HepG2 (cell line): Measurements from ENCODE around the gene FNDC3B. TPM values are rescaled to one million over a fixed set of nuclear protein-coding genes. Genes with fewer than 3 reads are reported as not detected.

Source experiments
- ATAC-seq: fragments of 200-7000 bp; cut with Tn5 transposase; 3 replicates; pipeline ENCODE4 v1.9.1; 2020; ENCODE audit warnings: mild to moderate bottlenecking, moderate library complexity
- BruUV-seq: library from RNA; stranded (reverse); fragments of 400-500 nt; replicated peaks from 2 replicates; lab custom pipeline; 2021; lab: Mats Ljungman, UMichigan
- CTCF ChIA-PET: fragments of 300-600 bp; formaldehyde crosslinking; extraction: SDS; loops from one replicate; lab custom pipeline; 2021; ENCODE audit warnings: low total read pairs, inconsistent platforms, low intra/inter-chr PET ratio; lab: Yijun Ruan, JAX
- POLR2A ChIA-PET: fragments of 350-600 bp; sonication (Branson Sonifier 250); formaldehyde crosslinking; loops from one replicate; lab custom pipeline; 2020; ENCODE audit warnings: antibody characterized with exemption, inconsistent platforms; lab: Yijun Ruan, JAX
- DNase-seq: peaks from one replicate; pipeline ENCODE4 v3.0.0-alpha.2; 2015; ENCODE audit warnings: low spot score
- FAIRE-seq: peaks from 3 replicates; lab custom pipeline; 2011; peaks lifted over from hg19 to GRCh38; lab: Jason Lieb, UNC
- H2AFZ ChIP-seq: one replicate; pipeline ENCODE4 v1.6.1; 2011; ENCODE audit warnings: low read length, inconsistent platforms
- H3K27ac ChIP-seq: fragments of 300-600 bp; 3 replicates; pipeline ENCODE4 v1.8.0; 2011; ENCODE audit warnings: mixed run types, mild to moderate bottlenecking, mixed read lengths, low read length, inconsistent platforms; ENCODE audit not compliant: insufficient read depth; ENCODE audit errors: extremely low read length
- H3K27me3 ChIP-seq, 2 experiments: fragments of 200-600 bp in 1 of 2; 2 replicates in 1 of 2; 3 replicates in 1 of 2; pipeline versions ENCODE4 v1.6.0 to v1.8.0; 2011; ENCODE audit warnings: low read length in 2 of 2, mild to moderate bottlenecking in 2 of 2, moderate library complexity in 2 of 2, inconsistent platforms in 1 of 2; ENCODE audit not compliant: insufficient read depth in 2 of 2, control insufficient read depth in 1 of 2
- H3K36me3 ChIP-seq, 2 experiments: fragments of 200-600 bp in 1 of 2; replicated peaks in 1 of 2; 2 replicates in 1 of 2; 3 replicates in 1 of 2; pipeline versions ENCODE4 v1.5.1 to v1.8.0; 2011; ENCODE audit warnings: low read length in 2 of 2, inconsistent platforms in 1 of 2; ENCODE audit not compliant: insufficient read depth in 2 of 2, control insufficient read depth in 1 of 2
- H3K4me1 ChIP-seq: 2 replicates; pipeline ENCODE4 v1.5.1; 2012; ENCODE audit warnings: low read length, inconsistent platforms; ENCODE audit not compliant: insufficient read depth
- H3K4me2 ChIP-seq: 2 replicates; pipeline ENCODE4 v1.6.0; 2011; ENCODE audit warnings: low read depth, low read length, inconsistent platforms
- H3K4me3 ChIP-seq, 3 experiments: fragments of 200-600 bp in 1 of 3; sonication (generic), shearing (Covaris generic) in 1 of 3; replicated peaks in 1 of 3; 2 replicates each; pipeline ENCODE4 v1.5.1; 2011 to 2016; ENCODE audit warnings: low read length in 3 of 3, inconsistent platforms in 2 of 3, low read depth in 2 of 3, mild to moderate bottlenecking in 2 of 3, control low read depth in 1 of 3, mixed read lengths in 1 of 3; ENCODE audit not compliant: insufficient read depth in 1 of 3
- H3K79me2 ChIP-seq: one replicate; pipeline ENCODE4 v1.6.1; 2011; ENCODE audit warnings: low read length, inconsistent platforms; ENCODE audit not compliant: insufficient read depth
- H3K9ac ChIP-seq: 2 replicates; pipeline ENCODE4 v1.6.0; 2011; ENCODE audit warnings: mild to moderate bottlenecking, low read depth, low read length, inconsistent platforms; ENCODE audit not compliant: insufficient read depth
- H3K9me3 ChIP-seq: 2 replicates; pipeline ENCODE4 v1.5.1; 2012; ENCODE audit warnings: mild to moderate bottlenecking, low read length
- H4K20me1 ChIP-seq: 2 replicates; pipeline ENCODE4 v1.6.0; 2011; ENCODE audit warnings: inconsistent platforms, mild to moderate bottlenecking, low read length, moderate library complexity; ENCODE audit not compliant: insufficient read depth
- BCL6 ChIP-seq: IDR thresholded peaks from 2 replicates; pipeline ENCODE4 v1.6.1; 2016; ENCODE audit warnings: missing genetic modification reagents, missing compliant biosample characterization
- CCAR2 ChIP-seq: fragments of 200-400 bp; formaldehyde crosslinking; optimal IDR thresholded peaks from 2 replicates; pipeline ENCODE3; 2018; ENCODE audit warnings: low read depth, mild to moderate bottlenecking, low read length, moderate library complexity
- HNRNPK ChIP-seq: fragments of 200-400 bp; formaldehyde crosslinking; IDR thresholded peaks from 2 replicates; pipeline ENCODE4 v1.6.1; 2018; ENCODE audit warnings: low read length, low read depth, moderate library complexity, mild to moderate bottlenecking; ENCODE audit not compliant: poor library complexity, severe bottlenecking
- MAFF ChIP-seq: IDR thresholded peaks from 2 replicates; pipeline ENCODE4 v1.6.1; 2011; ENCODE audit warnings: low read depth, low read length, improper control_type of control experiment
- MAFK ChIP-seq, 2 experiments: IDR thresholded peaks in 1 of 2; conservative IDR thresholded peaks in 1 of 2; 2 replicates each; pipeline ENCODE4 v1.6.1; 2011; ENCODE audit warnings: improper control_type of control experiment in 2 of 2, low read length in 2 of 2
- RBM22 ChIP-seq: fragments of 200-400 bp; formaldehyde crosslinking; optimal IDR thresholded peaks from 2 replicates; pipeline ENCODE3; 2017; ENCODE audit warnings: mild to moderate bottlenecking, low read length, moderate library complexity
- SNAPC2 ChIP-seq: sonication (generic); formaldehyde crosslinking; IDR thresholded peaks from 2 replicates; pipeline ENCODE4 v1.8.1; 2022; ENCODE audit warnings: mild to moderate bottlenecking, missing genetic modification reagents
- ZNF136 ChIP-seq: sonication (generic); formaldehyde crosslinking; IDR thresholded peaks from 2 replicates; pipeline ENCODE4 v1.8.1; 2022; ENCODE audit warnings: low read depth, mild to moderate bottlenecking, moderate library complexity, missing genetic modification reagents
- WGBS: methylation state at CpG from one replicate; pipeline ENCODE4 v1.1.6; 2017; ENCODE audit warnings: low lambda C conversion rate; 5-methylcytosine and 5-hydroxymethylcytosine counted together
- in situ Hi-C: cut with HindIII; loops from 2 replicates; pipeline ENCODE4 v1.10.0; 2017; ENCODE audit warnings: low pct_unique_long_range_greater_than_20kb; ENCODE audit not compliant: extremely low pct_ligation_motif_present
- intact Hi-C: fragments of 100-400 bp; cut with micrococcal nuclease; formaldehyde crosslinking; loops from one replicate; pipeline ENCODE4 v1.10.0; 2022; ENCODE audit not compliant: unreplicated experiment
- polyA plus RNA-seq, 8 experiments: library from polyadenylated mRNA; depleted of rRNA in 3 of 8; stranded (reverse) in 7 of 8; unstranded in 1 of 8; fragments of >200 nt; fragmentation: Illumina TruSeq in 4 of 8; extraction: Trizol in 4 of 8; gene quantifications; 2 replicates each; pipeline versions ENCODE4 v1.2.1 to v1.2.3, GENCODE V29; 2011 to 2016; ENCODE audit warnings: low read depth in 4 of 8, missing spikeins in 1 of 8, mixed read lengths in 1 of 8; ENCODE audit not compliant: insufficient read depth in 1 of 8
- total RNA-seq, 5 experiments: library from RNA; depleted of rRNA; stranded (reverse); fragments of >200 nt; fragmentation: Illumina TruSeq; extraction: Trizol; gene quantifications; 2 replicates each; pipeline ENCODE4 v1.2.3, GENCODE V29; 2016; ENCODE audit warnings: low read depth in 1 of 5

Gene FNDC3B
- total and polyA plus RNA-seq, 2 of the 13 experiments (the other 11 are each of a cell fraction or from before 2014, with no cell fraction given) = 74.8 to 103 TPM

- TF ChIP-seq CCAR2 = no peak
- TF ChIP-seq HNRNPK = no peak
- TF ChIP-seq MAFK (conservative IDR thresholded peaks at IDR 0.05 in 1 of 2, IDR thresholded peaks at IDR 0.05 in 1 of 2; ENCODE audit: low read length in 2 of 2) = peak; percentile 29 to 70; a peak in 2 of 4 replicates
- no peak for TF ChIP-seq SNAPC2 (CRISPR knock-in tag)
- TF ChIP-seq ZNF136 = no peak
- TF ChIP-seq RBM22 = peak; percentile 87
- TF ChIP-seq MAFF = peak; percentile 65; the same call in 1 of the 2 replicates
- no peaks in the 10 kb centered on the region for H3K4me1 ChIP-seq
- FAIRE-seq (no peak), ATAC-seq (no peak), DNase-seq (no peak)
- no peak overlapping the region for H3K4me2 ChIP-seq
- peaks cover 21% of the 10 kb centered on the region for H3K79me2 ChIP-seq
- BruUV-seq = no TSS peak
- no peaks in the 10 kb centered on the region for H3K27me3 ChIP-seq
- in situ Hi-C loops (no loop called here), intact Hi-C loops (no loop called here)
- H2AFZ ChIP-seq = no peak overlapping the region
- POLR2A ChIA-PET = no interaction called here
- peaks cover 64% of the 10 kb centered on the region for H4K20me1 ChIP-seq
- no peak overlapping the region for H3K9ac ChIP-seq
- 97% methylated on average over 2 of the region's 2 CpGs for WGBS
- peaks cover 40 to 94% of the 10 kb centered on the region in 2 experiments for H3K36me3 ChIP-seq
- no peak overlapping the region for H3K4me3 ChIP-seq
- H3K9me3 ChIP-seq = no peaks in the 10 kb centered on the region
- CTCF ChIA-PET = no interaction called here
- H3K27ac ChIP-seq = no peak overlapping the region
Observed at GRCh38 chr3:172296975-172297332, 257.6 kb downstream of the FNDC3B start.

DNA sequence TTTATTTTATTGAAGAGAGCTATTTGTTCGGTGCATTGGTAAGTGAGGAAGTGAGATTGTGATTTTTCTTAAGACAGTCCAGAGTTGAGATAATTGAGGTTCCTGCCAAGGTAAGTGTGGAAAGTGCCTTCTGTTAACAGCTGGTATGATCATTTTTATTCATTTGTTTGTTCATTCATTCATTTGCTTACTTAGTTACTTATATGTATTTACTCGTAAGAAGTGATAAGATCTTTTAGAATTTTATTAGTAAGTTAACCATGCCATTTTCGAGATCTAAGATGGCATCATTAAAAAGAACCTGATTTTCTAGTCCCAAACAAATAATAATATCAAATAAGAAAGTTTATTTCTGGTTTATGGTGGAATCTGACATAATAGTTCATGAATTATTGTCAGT lies 258.9 kb downstream of the FNDC3B start:
- Histone ChIP-seq H2AFZ (no peak overlapping the region), H3K9ac (no peak overlapping the region), H3K27ac (no peak overlapping the region), H3K4me3 (no peak overlapping the region), H3K9me3 (no peaks in the 10 kb centered on the region), H3K79me2 (peaks cover 9% of the 10 kb centered on the region), H3K36me3 (peaks cover 33 to 91% of the 10 kb centered on the region in 2 experiments), H3K27me3 (no peaks in the 10 kb centered on the region), H4K20me1 (peaks cover 59% of the 10 kb centered on the region), H3K4me2 (no peak overlapping the region), H3K4me1 (no peaks in the 10 kb centered on the region)
- in situ Hi-C loops = no loop called here
- POLR2A ChIA-PET = no interaction called here
- TF ChIP-seq BCL6 (CRISPR knock-in tag) = no peak
- intact Hi-C loops = no loop called here
- WGBS = 98% methylated on average over 3 of the region's 3 CpGs
- no peak for FAIRE-seq
- CTCF ChIA-PET = no interaction called here
- no TSS peak for BruUV-seq
- no peak for ATAC-seq
- DNase-seq = no peak
